BJ (cell line): ENCODE measurements around the gene TEKT5. TPM values are rescaled to one million over a fixed set of nuclear protein-coding genes. Genes with fewer than 3 reads are reported as not detected.

Experiments
- CTCF ChIA-PET: fragments of 350-600 bp; formaldehyde crosslinking; extraction: SDS; loops from one replicate; lab custom pipeline; 2021; ENCODE audit warnings: antibody characterized with exemption, inconsistent platforms; lab: Yijun Ruan, JAX
- POLR2A ChIA-PET: fragments of 300-600 bp; sonication (Branson Sonifier 250); formaldehyde crosslinking; extraction: SDS; loops from one replicate; lab custom pipeline; 2021; ENCODE audit warnings: antibody characterized with exemption; lab: Charles Lee
- DNase-seq: peaks from one replicate; pipeline ENCODE4 v3.0.0-alpha.2; 2011; ENCODE audit warnings: low read depth
- H3K27me3 ChIP-seq: 2 replicates; pipeline ENCODE4 v1.6.0; 2011; ENCODE audit warnings: low read length; ENCODE audit not compliant: control insufficient read depth, insufficient read depth
- H3K36me3 ChIP-seq: 2 replicates; pipeline ENCODE4 v1.5.1; 2011; ENCODE audit warnings: low read length; ENCODE audit not compliant: control insufficient read depth, insufficient read depth
- H3K4me3 ChIP-seq: 2 replicates; pipeline ENCODE4 v1.5.1; 2011; ENCODE audit warnings: low read depth, mild to moderate bottlenecking, control low read depth, low read length
- CTCF ChIP-seq: IDR thresholded peaks from 2 replicates; pipeline ENCODE4 v1.5.1; 2011; ENCODE audit warnings: low read depth, mild to moderate bottlenecking, control low read depth, inconsistent platforms, low read length, moderate library complexity; ENCODE audit not compliant: insufficient read depth
- polyA plus RNA-seq: library from polyadenylated mRNA; depleted of rRNA; stranded (reverse); fragments of >200 nt; gene quantifications from 2 replicates; pipeline ENCODE4 v1.2.3, GENCODE V29; 2011

The TEKT5 gene
- polyA plus RNA-seq, 1 experiment: not detected

GRCh38 chr16:10731790-10732189 lies 37.1 kb upstream of the TEKT5 start:
- no peak for TF ChIP-seq CTCF
- ChIA-PET CTCF (interaction anchor here (0.7 to 2.1 kb wide), 7 partner anchors 13 to 222 kb away, joined by 3 to 12 read pairs (median 4); no protein-coding TSS in a partner anchor), POLR2A (no interaction called here)
- H3K36me3 ChIP-seq: no peaks in the 10 kb centered on the region; the same call in 1 of the 2 replicates
- H3K27me3 ChIP-seq: 0 out of 2 replicates have a peak, but pooled peaks cover 3% of the 10 kb centered on the region
- no peak overlapping the region for H3K4me3 ChIP-seq
- no peak for DNase-seq

GRCh38 chr16:10729104-10730048 lies 34.6 kb upstream of the TEKT5 start:
- ChIA-PET CTCF (interaction anchor here (0.6 to 1.6 kb wide), 2 partner anchors 11 to 215 kb away, joined by 3 to 5 read pairs; no protein-coding TSS in a partner anchor), POLR2A (no interaction called here)
- Histone ChIP-seq H3K36me3 (no peaks in the 10 kb centered on the region; the same call in 1 of the 2 replicates), H3K4me3 (no peak overlapping the region), H3K27me3 (0 out of 2 replicates have a peak, but pooled peaks cover 3% of the 10 kb centered on the region)
- DNase-seq: no peak
- TF ChIP-seq CTCF: no peak

- ChIA-PET POLR2A (no interaction called here), CTCF (interaction anchor here (0.7 to 1.6 kb wide), 3 partner anchors 9 to 471 kb away, joined by 3 to 5 read pairs (median 5); no protein-coding TSS in a partner anchor)
- Histone ChIP-seq H3K27me3 (0 out of 2 replicates have a peak, but pooled peaks cover 3% of the 10 kb centered on the region), H3K36me3 (no peaks in the 10 kb centered on the region; the same call in 1 of the 2 replicates), H3K4me3 (no peak overlapping the region)
- no peak for DNase-seq
- no peak for TF ChIP-seq CTCF
Measured at GRCh38 chr16:10728003-10728887, 33.5 kb upstream of the TEKT5 start.

GRCh38 chr16:10708969-10709368 lies 14.2 kb upstream of the TEKT5 start:
- DNase-seq: no peak
- no peak for TF ChIP-seq CTCF
- Histone ChIP-seq H3K27me3 (no peaks in the 10 kb centered on the region), H3K36me3 (no peaks in the 10 kb centered on the region), H3K4me3 (no peak overlapping the region)
- CTCF ChIA-PET: no interaction called here
- POLR2A ChIA-PET: no interaction called here
